ENCODE results near the gene TMEM238L.
"Not testable (repeated sequence)": the region's sequence is repeated elsewhere in the genome, so short reads cannot be mapped to it uniquely, and the experiment has no call there.

Gene TMEM238L

DNA sequence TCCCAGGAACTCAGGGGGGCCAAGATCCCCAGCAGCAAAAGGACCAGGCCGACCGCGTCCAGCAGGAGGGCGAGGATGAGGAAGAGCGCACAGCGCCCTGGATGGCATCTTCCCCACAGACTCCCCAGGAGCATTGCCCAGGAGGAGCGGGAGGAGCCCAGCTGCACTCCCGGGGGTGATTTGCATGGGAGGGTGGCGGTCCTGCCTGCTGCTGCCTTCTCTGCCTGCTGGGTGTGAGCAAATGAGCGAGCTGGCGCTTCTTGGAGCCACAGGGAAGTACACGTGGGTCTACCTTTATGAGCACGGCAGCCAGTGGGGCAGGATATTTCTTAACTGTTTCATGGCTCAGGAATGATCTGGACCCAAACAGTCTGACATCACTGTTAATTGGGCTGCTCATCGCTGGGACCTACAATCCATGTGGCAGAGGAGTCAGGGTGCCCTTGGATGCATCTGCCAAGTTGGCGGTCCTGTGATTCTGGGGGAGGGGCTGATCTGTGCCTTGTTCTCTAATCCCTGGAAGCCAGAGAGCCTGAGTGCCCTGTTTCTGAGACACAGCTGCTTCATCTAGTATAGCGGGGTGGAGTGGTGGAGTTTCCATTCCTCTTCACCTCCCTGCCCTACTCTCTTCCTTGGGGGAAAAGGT, at the start of gene TMEM238L:
Gene TMEM238L (minus strand): TSS at position 270 of the 646 bp plus-strand sequence. CDS start 136 bp downstream, at position 134.
- no peak for DNase-seq

GRCh38 chr17:10846636-10847035, 42.7 kb upstream of the TMEM238L start:
- not testable (repeated sequence) for DNase-seq

DNA sequence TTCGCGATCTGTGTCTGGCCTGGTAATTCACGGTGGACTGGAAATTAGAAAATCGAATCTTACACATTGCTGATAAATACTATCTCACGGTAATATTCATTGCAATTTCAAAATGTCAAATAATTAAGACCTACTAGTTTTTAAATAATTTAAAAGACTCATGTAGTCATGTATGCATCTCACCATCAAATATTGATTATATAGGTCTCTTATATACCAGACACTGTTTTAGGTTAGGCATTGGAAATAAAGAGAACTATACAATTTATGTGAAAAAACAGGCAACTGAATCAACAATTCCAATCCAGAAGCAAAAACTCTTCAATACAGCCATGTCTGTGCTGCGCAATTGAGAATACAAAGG, 41.5 kb upstream of the TMEM238L start:
- no peak for DNase-seq

DNA sequence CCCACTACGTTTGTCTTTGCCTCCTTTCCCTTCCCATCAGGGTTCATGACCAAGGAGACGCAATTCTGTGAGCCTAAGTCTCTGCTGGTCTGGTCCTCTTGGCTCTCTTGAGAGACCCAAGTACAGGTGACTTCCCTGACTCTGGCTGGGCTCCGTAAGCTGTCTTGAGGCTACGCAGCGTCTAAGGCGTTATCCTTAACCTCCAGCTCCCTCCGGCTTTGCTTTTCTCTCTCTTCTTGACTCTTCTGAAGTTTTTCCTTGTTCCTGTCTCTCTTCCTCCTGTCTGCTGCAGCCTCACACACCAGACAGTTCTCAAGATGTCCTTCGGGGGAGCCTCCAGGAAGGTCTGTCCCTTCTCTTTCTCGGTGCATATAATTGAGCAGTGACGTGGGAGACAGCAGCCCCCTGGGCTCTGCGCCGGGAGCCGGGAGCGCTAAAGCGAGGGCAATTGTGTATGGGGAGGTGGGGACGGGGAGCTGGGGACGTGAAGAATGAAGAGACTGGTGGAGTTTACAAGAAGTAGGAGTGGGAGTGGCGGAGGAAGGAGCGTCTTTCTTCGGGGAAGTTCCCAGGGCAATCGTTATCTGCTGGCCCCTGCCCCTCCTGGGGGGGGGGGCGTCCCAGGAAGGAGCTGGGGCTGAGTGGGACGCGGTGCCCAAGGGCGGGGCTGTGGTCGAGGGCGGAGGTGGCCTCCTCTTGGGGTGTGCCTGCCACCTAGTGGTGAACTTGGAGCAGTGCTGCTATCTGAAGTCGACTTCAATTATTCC, 40.9 kb upstream of the TMEM238L start:
- DNase-seq = peak; percentile 26

- DNase-seq = no peak
These were observed 39.9 kb upstream of the TMEM238L start for GRCh38 chr17:10843811-10844210.

GRCh38 chr17:10842658-10843057, 38.8 kb upstream of the TMEM238L start:
- no peak for DNase-seq

- DNase-seq = no peak
These were observed 34.8 kb upstream of the TMEM238L start for GRCh38 chr17:10838682-10839081.

DNA sequence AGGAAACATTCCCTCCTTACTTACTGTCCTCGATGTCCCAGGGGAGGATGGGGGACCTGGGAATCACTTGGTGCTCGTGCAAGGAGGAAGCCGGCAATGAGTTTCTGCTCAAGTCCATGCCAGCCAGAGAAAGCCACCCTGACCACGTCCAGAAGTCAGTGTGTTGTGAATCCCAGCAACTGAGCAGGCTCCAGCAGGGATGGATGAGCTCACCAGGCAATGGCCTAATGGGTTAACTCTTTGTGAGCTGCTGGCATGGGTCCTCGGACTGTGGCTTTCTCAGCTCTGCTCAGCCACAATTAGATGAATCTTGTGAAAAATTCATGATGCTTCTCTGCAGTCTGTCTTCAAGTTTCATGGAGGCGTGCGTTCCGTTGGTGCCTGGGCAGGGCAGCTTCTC, 34.0 kb upstream of the TMEM238L start, which contains the start of gene PIRT:
Gene PIRT (minus strand): TSS at position 167 of the 400 bp plus-strand sequence. CDS start 12,442 bp downstream, outside the sequence.
- no peak for DNase-seq

DNA sequence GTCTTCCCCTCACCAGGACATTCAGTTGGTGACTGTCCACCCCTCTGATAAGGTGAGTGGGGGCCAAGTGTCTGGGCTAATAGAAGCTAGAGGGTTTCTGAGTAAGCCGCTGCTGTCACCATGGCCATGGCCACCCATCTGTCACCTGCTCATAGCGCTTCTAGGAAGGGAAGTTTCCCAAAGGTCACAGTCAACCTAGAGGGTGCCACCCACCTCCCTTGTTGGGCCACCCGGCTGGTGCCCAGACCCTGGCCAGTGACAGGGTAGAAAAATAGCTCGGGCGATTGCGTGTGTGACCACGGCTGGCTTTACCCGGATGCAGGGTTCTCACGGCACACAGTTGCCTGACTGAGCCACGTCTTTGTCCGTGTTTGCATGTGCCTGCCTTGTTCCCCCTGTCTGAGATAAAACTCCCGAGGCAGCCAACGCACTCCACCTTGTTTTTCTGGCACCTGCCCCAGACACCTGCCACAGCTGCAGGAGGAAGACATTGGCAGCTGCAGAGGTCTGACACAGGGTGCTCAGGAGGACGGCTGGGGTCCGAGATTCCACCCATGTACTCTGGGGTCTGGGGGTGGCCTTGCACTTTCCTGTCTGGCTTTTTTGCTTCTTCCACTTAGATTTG, 33.2 kb upstream of the TMEM238L start:
- DNase-seq = no peak

- no peak for DNase-seq
These were observed 32.2 kb upstream of the TMEM238L start for GRCh38 chr17:10836145-10836544.

GRCh38 chr17:10831696-10832095, 27.8 kb upstream of the TMEM238L start:
- DNase-seq = no peak

GRCh38 chr17:10827898-10828552, 24.1 kb upstream of the TMEM238L start:
- no peak for DNase-seq

DNA sequence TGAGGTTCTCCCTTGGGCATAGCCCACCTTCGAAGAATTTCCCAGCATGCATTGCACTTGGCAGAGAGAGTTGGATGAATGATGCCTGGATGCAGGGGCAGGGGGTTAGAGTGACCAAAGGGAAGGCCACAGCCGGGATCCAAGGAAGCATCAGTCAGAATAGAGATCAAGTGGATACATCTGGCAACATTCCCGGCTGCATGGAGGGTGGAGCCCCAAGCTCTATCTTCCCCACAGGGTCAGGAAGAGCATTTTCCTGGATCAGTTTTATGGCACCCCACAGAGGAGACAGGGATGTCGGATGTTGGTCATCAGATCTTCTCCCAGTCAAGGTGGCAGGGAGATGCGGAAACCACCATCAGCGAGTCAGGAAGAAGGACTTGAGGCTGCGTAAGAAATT, 21.0 kb upstream of the TMEM238L start:
- DNase-seq = no peak

GRCh38 chr17:10821770-10822169, 17.9 kb upstream of the TMEM238L start:
- DNase-seq = no peak

- no peak for DNase-seq
These were observed 17.2 kb upstream of the TMEM238L start for GRCh38 chr17:10821054-10821453.

- no peak for DNase-seq
These were observed 11.4 kb upstream of the TMEM238L start for GRCh38 chr17:10815319-10815718.

DNA sequence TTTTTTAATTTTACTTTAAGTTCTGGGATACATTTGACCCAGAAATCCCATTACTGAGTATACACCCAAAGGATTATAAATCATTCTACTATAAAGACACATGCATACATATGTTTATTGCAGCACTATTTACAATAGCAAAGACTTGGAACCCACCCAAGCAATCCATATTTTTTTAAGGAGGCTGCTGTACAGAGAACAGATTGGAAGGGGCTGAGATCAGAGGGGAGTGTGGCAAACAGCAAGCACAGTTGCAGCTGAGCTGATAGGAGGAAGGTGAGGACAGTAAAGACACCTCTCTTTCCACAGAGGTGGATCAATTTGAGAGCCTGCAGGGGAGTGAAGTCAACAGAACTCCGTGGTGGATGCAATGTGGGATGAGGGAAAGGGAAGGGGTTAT, 10.2 kb upstream of the TMEM238L start:
- DNase-seq = no peak

- DNase-seq = no peak
These were observed 8.8 kb upstream of the TMEM238L start for GRCh38 chr17:10812674-10813073.

DNA sequence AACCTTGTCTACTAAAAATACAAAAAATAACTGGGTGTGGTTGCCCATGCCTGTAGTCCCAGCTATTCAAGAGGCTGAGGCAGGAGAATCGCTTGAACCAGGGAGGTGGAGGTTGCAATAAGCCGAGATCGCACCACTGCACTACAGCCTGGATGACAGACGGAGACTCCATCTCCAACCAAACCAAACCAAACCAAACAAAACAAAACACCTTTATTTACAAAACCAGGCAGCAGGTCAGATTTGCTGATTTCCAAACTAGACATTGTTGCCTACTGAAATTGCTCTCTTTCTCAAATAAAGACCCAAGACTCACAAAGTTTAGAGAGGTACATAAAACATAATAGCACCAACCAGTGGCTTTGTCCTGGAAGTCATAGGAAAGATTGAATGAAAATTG, 5.7 kb upstream of the TMEM238L start:
- DNase-seq = no peak

- DNase-seq = no peak
These were observed 3.8 kb upstream of the TMEM238L start for GRCh38 chr17:10807704-10808128.

DNA sequence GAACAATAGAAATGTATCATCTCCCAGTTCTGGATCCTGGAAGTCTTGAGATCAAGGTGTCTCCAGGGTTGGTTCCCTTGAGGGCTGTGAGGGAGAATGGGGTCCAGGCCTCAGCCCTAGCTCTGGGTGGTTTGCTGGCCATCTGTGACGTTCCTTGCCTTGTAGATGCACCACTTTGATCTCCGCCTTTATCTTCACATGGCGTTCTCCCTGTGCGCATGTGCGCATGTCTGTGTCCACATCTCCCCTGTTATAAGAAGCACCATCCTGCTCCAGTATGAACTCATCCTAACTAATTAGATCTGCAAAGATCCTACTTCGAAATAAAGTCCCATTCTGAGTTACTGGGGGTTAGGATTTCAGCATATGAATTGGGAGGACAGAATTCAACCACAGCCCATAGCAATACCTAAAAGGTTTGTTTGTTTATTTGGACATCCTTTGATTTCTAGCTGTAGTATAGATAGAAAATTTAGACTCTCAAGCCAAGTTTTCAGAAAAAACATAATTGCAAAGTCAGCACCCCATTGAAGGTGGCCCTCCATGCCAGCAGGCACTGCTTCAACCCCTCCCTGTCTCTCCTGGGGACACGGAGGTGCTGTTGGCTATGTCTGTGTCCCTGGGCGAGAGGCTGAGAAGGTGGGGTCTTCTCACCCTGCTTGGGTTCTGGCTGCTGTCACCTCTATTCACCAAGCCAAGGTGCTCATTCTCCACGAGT, 2.8 kb upstream of the TMEM238L start:
- DNase-seq = no peak

DNA sequence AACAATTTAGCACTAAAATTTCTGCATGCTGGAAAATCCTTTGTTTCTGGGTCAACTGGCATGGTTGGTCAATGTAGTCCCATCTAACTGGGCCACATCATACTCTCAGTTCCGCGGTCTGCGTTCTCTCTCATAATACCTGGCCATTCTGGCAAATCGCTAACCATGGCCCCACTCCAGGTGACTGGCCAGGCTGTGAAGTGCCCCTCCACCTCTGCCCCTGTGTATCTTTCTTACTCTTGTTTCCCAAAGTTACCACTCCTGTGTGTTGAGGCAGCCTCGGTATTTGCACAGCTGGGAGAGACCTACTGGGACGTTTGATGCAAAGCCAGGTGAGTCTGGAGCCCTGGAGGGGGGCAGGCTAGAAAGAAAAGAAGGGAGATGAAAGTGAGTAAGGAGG, 2.0 kb upstream of the TMEM238L start:
- no peak for DNase-seq

DNA sequence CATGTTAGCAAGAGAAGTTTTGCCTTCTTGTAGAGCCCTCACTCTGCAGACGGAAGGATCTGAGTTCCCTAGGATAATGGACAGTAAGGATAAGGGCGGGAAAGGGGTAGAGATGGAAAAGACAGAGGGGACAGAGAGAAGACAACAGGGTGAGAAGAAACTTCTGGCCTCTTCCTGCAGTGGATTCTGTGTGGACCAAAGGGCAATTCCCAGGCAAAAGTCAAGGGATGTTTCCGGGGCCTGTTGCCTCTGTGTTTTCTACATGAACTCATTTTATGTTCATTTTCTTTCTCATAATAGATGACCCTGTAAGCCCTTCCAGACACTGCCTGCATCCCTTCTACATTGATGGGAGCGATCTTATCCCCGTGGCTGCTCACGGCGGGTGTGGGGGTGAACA, 647 bp upstream of the TMEM238L start:
- DNase-seq = no peak
